ENCODE measurements around the gene GSC2. TPM values are rescaled to one million over a fixed set of nuclear protein-coding genes. Genes with fewer than 3 reads are reported as not detected.

The GSC2 gene
- total RNA-seq, 4 donors from 2014 or later = not detected

- TF ChIP-seq CTCF (IDR thresholded peaks at IDR 0.05; ENCODE audit: low read depth) = no peak
Observed at GRCh38 chr22:19193879-19194278, 43.8 kb upstream of the GSC2 start.

GRCh38 chr22:19187716-19188563 is 37.8 kb upstream of the GSC2 start:
- TF ChIP-seq CTCF (IDR thresholded peaks at IDR 0.05; ENCODE audit: low read depth) = no peak

GRCh38 chr22:19184276-19184997 is 34.3 kb upstream of the GSC2 start:
- TF ChIP-seq CTCF (IDR thresholded peaks at IDR 0.05; ENCODE audit: low read depth) = no peak

GRCh38 chr22:19183216-19183615 is 33.1 kb upstream of the GSC2 start:
- TF ChIP-seq CTCF (IDR thresholded peaks at IDR 0.05; ENCODE audit: low read depth) = no peak

GRCh38 chr22:19182472-19183157 is 32.5 kb upstream of the GSC2 start:
- no peak for TF ChIP-seq CTCF (IDR thresholded peaks at IDR 0.05; ENCODE audit: low read depth)

- TF ChIP-seq CTCF (IDR thresholded peaks at IDR 0.05; ENCODE audit: low read depth) = no peak
Observed at GRCh38 chr22:19181786-19182471, 31.8 kb upstream of the GSC2 start.
